HUES48 (cell line): ENCODE results near the gene OR2A25.

Experiments used
- H3K27ac ChIP-seq: one replicate; pipeline ENCODE4 v1.7.0; 2013; ENCODE audit warnings: low read depth, low read length, inconsistent platforms
- H3K27me3 ChIP-seq: 2 replicates; pipeline ENCODE4 v1.6.1; 2013; ENCODE audit warnings: mild to moderate bottlenecking, low read length; ENCODE audit not compliant: control insufficient read depth, insufficient read depth
- H3K36me3 ChIP-seq: 2 replicates; pipeline ENCODE4 v1.6.1; 2013; ENCODE audit warnings: low read length; ENCODE audit not compliant: control insufficient read depth, insufficient read depth
- H3K4me1 ChIP-seq: 2 replicates; pipeline ENCODE4 v1.6.1; 2013; ENCODE audit warnings: mild to moderate bottlenecking, low read length; ENCODE audit not compliant: control insufficient read depth, insufficient read depth
- H3K4me3 ChIP-seq: 2 replicates; pipeline ENCODE4 v1.5.1; 2013; ENCODE audit warnings: mild to moderate bottlenecking, low read depth, low read length
- H3K9ac ChIP-seq: 2 replicates; pipeline ENCODE4 v1.6.1; 2013; ENCODE audit warnings: mild to moderate bottlenecking, low read depth, low read length, moderate library complexity
- H3K9me3 ChIP-seq: 2 replicates; pipeline ENCODE4 v1.6.1; 2013; ENCODE audit warnings: low read length; ENCODE audit not compliant: control insufficient read depth, insufficient read depth

OR2A25 gene

GRCh38 chr7:144118341-144118740 is 48.7 kb downstream of the OR2A25 start:
- H3K27me3 ChIP-seq: no peaks in the 10 kb centered on the region

GRCh38 chr7:144122876-144123275 is 53.3 kb downstream of the OR2A25 start, which contains the start of gene OR2A14:
Gene OR2A14 (plus strand): TSS chr7:144123176. CDS start chr7:144129113, 5,937 bp downstream.
- Histone ChIP-seq H3K9ac (no peak within 1 kb of the TSS), H3K4me1 (no peaks in the 10 kb centered on the region), H3K4me3 (no peak within 1 kb of the TSS), H3K27ac (no peak within 1 kb of the TSS), H3K9me3 (no peaks in the 10 kb centered on the region), H3K27me3 (no peaks in the 10 kb centered on the region), H3K36me3 (no peaks in the 10 kb centered on the region)

More at GRCh38 chr7:144118341-144118740, 48.7 kb downstream of the OR2A25 start:
- Histone ChIP-seq H3K36me3 (no peaks in the 10 kb centered on the region), H3K9ac (no peak overlapping the region), H3K27ac (no peak overlapping the region), H3K4me3 (no peak overlapping the region), H3K4me1 (no peaks in the 10 kb centered on the region), H3K9me3 (no peaks in the 10 kb centered on the region)
